CD4-positive, alpha-beta T cell treated with Interferon gamma for 1 hour (primary cell): ENCODE measurements around the gene CMTM8.

Experiments used
- DNase-seq: peaks from one replicate; pipeline ENCODE4 v3.0.0-alpha.2; 2020

The CMTM8 gene

GRCh38 chr3:32340611-32341365 lies 102.3 kb downstream of the CMTM8 start:
- no peak for DNase-seq

GRCh38 chr3:32347343-32348125 lies 109.1 kb downstream of the CMTM8 start:
- no peak for DNase-seq

GRCh38 chr3:32349184-32349583 lies 110.7 kb downstream of the CMTM8 start:
- no peak for DNase-seq

- no peak for DNase-seq
Measured at GRCh38 chr3:32352563-32352962, 114.1 kb downstream of the CMTM8 start.

- no peak for DNase-seq
Measured at GRCh38 chr3:32353351-32353750, 114.9 kb downstream of the CMTM8 start.

GRCh38 chr3:32354362-32354778 lies 115.9 kb downstream of the CMTM8 start:
- DNase-seq = no peak

- DNase-seq = no peak
Measured at GRCh38 chr3:32355751-32356291, 117.3 kb downstream of the CMTM8 start.

GRCh38 chr3:32359766-32360492 lies 121.4 kb downstream of the CMTM8 start:
- no peak for DNase-seq

- no peak for DNase-seq
Measured at GRCh38 chr3:32360493-32360827, 122.0 kb downstream of the CMTM8 start.

- DNase-seq = no peak
Measured at GRCh38 chr3:32366638-32367397, 128.3 kb downstream of the CMTM8 start.

- no peak for DNase-seq
Measured at GRCh38 chr3:32367442-32367841, 129.0 kb downstream of the CMTM8 start.

- DNase-seq = no peak
Measured at GRCh38 chr3:32371461-32372212, 133.2 kb downstream of the CMTM8 start.

GRCh38 chr3:32372213-32372490 lies 133.7 kb downstream of the CMTM8 start:
- no peak for DNase-seq

GRCh38 chr3:32373276-32373675 lies 134.8 kb downstream of the CMTM8 start:
- no peak for DNase-seq

- DNase-seq = no peak
Measured at GRCh38 chr3:32373844-32374243, 135.4 kb downstream of the CMTM8 start.

- DNase-seq = peak; percentile 47
Measured at GRCh38 chr3:32374788-32375595, 136.5 kb downstream of the CMTM8 start.

- DNase-seq = no peak
Measured at GRCh38 chr3:32375596-32375930, 137.1 kb downstream of the CMTM8 start.

- no peak for DNase-seq
Measured at GRCh38 chr3:32376115-32376514, 137.6 kb downstream of the CMTM8 start.

GRCh38 chr3:32379831-32380500 lies 141.5 kb downstream of the CMTM8 start:
- DNase-seq = no peak

GRCh38 chr3:32381922-32382321 lies 143.4 kb downstream of the CMTM8 start:
- DNase-seq = no peak
